HL-60 (cell line): Measurements from ENCODE around the gene CETN3.

Experiments
- CTCF ChIP-seq: IDR thresholded peaks from one replicate; pipeline ENCODE4 v1.5.1; 2011; ENCODE audit warnings: low read length, control low read depth, inconsistent platforms; ENCODE audit not compliant: insufficient read depth
- GABPA ChIP-seq: IDR thresholded peaks from 2 replicates; pipeline ENCODE4 v1.6.1; 2012; ENCODE audit warnings: low read depth
- POLR2AphosphoS5 ChIP-seq: IDR thresholded peaks from 2 replicates; pipeline ENCODE4 v1.6.1; 2012; ENCODE audit warnings: low read depth
- SPI1 ChIP-seq: IDR thresholded peaks from 2 replicates; pipeline ENCODE4 v1.6.1; 2012; ENCODE audit warnings: low read depth, mild to moderate bottlenecking, borderline replicate concordance
- TF ChIP-seq, protein P1 (sequence below): IDR thresholded peaks from 2 replicates; pipeline ENCODE4 v1.6.1; 2012; ENCODE audit warnings: low read depth; ENCODE audit not compliant: insufficient replicate concordance

DNA sequence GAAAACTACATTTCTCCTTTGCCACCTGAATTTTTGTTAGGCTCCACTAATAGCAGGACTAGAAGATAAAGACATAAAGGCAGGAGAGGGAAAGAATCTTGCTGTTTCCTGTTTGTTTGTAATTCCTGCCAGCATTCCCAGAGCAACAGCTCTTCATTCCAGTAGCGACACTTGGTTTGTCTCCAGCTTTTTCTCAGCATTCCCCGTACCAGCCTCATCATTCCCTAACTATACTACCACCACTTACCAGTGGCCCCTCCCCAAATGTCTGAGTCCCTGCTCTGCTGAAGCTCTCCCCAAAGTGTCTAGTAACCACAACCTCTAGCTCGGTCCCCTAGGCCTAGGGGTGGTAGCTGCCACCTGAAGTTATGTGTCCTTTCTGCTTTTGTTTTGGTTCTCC, 18.6 kb downstream of the CETN3 start:
- no peak for TF ChIP-seq CTCF
- TF ChIP-seq POLR2AphosphoS5: no peak
- TF ChIP-seq, protein P1, sequence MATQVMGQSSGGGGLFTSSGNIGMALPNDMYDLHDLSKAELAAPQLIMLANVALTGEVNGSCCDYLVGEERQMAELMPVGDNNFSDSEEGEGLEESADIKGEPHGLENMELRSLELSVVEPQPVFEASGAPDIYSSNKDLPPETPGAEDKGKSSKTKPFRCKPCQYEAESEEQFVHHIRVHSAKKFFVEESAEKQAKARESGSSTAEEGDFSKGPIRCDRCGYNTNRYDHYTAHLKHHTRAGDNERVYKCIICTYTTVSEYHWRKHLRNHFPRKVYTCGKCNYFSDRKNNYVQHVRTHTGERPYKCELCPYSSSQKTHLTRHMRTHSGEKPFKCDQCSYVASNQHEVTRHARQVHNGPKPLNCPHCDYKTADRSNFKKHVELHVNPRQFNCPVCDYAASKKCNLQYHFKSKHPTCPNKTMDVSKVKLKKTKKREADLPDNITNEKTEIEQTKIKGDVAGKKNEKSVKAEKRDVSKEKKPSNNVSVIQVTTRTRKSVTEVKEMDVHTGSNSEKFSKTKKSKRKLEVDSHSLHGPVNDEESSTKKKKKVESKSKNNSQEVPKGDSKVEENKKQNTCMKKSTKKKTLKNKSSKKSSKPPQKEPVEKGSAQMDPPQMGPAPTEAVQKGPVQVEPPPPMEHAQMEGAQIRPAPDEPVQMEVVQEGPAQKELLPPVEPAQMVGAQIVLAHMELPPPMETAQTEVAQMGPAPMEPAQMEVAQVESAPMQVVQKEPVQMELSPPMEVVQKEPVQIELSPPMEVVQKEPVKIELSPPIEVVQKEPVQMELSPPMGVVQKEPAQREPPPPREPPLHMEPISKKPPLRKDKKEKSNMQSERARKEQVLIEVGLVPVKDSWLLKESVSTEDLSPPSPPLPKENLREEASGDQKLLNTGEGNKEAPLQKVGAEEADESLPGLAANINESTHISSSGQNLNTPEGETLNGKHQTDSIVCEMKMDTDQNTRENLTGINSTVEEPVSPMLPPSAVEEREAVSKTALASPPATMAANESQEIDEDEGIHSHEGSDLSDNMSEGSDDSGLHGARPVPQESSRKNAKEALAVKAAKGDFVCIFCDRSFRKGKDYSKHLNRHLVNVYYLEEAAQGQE: no peak
- no peak for TF ChIP-seq GABPA
- no peak for TF ChIP-seq SPI1
